Peyer's patch (tissue), 4 donors: ENCODE results near the gene CPPED1.

Experiments used
- CTCF ChIP-seq, 6 experiments: fragments of 450-650 bp in 4 of 6; fragments of 200-600 bp in 2 of 6; sonication (generic) in 1 of 6; IDR thresholded peaks; one replicate each; pipeline ENCODE4 v1.5.1; 2017 to 2019; ENCODE audit warnings: antibody characterized with exemption in 6 of 6, mild to moderate bottlenecking in 3 of 6, moderate library complexity in 1 of 6
- POLR2A ChIP-seq, 2 donors: fragments of 450-650 bp; IDR thresholded peaks; one replicate each; pipeline ENCODE4 v1.5.1; 2017; ENCODE audit warnings: antibody characterized with exemption in 2 of 2, mild to moderate bottlenecking in 2 of 2, moderate library complexity in 2 of 2

DNA sequence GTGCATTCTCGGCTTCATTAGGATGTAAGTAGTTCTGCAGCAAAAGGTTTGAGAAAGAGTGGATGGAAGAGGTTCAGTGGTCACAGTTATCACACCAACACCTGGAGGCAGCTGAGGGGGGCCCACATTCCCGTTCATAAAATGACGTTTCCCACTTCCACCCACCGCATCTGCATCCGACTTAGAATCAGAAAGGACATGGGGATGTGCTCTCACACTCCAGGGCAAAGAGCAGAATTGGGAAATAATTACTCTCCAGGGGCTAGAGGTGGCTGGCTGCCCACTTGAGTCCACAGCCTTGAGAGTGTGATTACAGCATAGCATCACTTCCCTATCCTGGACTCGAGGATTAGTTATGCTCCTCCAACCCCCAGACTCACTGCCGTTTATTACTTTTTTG, 122.0 kb downstream of the CPPED1 start:
- TF ChIP-seq CTCF (IDR thresholded peaks at IDR 0.05) (no peak), POLR2A (IDR thresholded peaks at IDR 0.05) (no peak)
